ENCODE measurements around the gene INPP5A.

The INPP5A gene

GRCh38 chr10:132776821-132777220 lies 239.2 kb downstream of the INPP5A start:
- Histone ChIP-seq H3K4me1 (ENCODE audit: insufficient read depth, insufficient read length) (peaks cover 3% of the 10 kb centered on the region), H3K36me3 (ENCODE audit: insufficient read depth, insufficient read length, low read length) (peaks cover 3% of the 10 kb centered on the region)

GRCh38 chr10:132777441-132777840 lies 239.9 kb downstream of the INPP5A start:
- Histone ChIP-seq H3K36me3 (ENCODE audit: insufficient read depth, insufficient read length, low read length) (peaks cover 5% of the 10 kb centered on the region), H3K27me3 (ENCODE audit: insufficient read depth, insufficient read length) (peaks cover 3% of the 10 kb centered on the region), H3K4me1 (ENCODE audit: insufficient read depth, insufficient read length) (peaks cover 3% of the 10 kb centered on the region), H3K9ac (ENCODE audit: insufficient read length, low read depth) (no peak overlapping the region), H3K9me3 (ENCODE audit: insufficient read depth, low read length) (no peaks in the 10 kb centered on the region; the same call in 1 of the 2 replicates), H3K4me3 (ENCODE audit: insufficient read length, low read depth) (no peak overlapping the region)
- TF ChIP-seq YY1 (IDR thresholded peaks at IDR 0.05; ENCODE audit: insufficient read depth, insufficient read length) (no peak), ZNF274 (IDR thresholded peaks at IDR 0.05; ENCODE audit: low read depth, low read length) (no peak), SUZ12 (IDR thresholded peaks at IDR 0.05; ENCODE audit: extremely low read depth, insufficient read depth, insufficient read length) (no peak)
- no peak for DNase-seq (ENCODE audit: low read depth, low spot score)

More at GRCh38 chr10:132776821-132777220, 239.2 kb downstream of the INPP5A start:
- Histone ChIP-seq H3K9me3 (ENCODE audit: insufficient read depth, low read length) (no peaks in the 10 kb centered on the region; the same call in 1 of the 2 replicates), H3K4me3 (ENCODE audit: insufficient read length, low read depth) (no peak overlapping the region), H3K9ac (ENCODE audit: insufficient read length, low read depth) (no peak overlapping the region), H3K27me3 (ENCODE audit: insufficient read depth, insufficient read length) (peaks cover 1% of the 10 kb centered on the region)
- no peak for DNase-seq (ENCODE audit: low read depth, low spot score)
- TF ChIP-seq SUZ12 (IDR thresholded peaks at IDR 0.05; ENCODE audit: extremely low read depth, insufficient read depth, insufficient read length) (no peak), ZNF274 (IDR thresholded peaks at IDR 0.05; ENCODE audit: low read depth, low read length) (no peak), YY1 (IDR thresholded peaks at IDR 0.05; ENCODE audit: insufficient read depth, insufficient read length) (no peak)

DNA sequence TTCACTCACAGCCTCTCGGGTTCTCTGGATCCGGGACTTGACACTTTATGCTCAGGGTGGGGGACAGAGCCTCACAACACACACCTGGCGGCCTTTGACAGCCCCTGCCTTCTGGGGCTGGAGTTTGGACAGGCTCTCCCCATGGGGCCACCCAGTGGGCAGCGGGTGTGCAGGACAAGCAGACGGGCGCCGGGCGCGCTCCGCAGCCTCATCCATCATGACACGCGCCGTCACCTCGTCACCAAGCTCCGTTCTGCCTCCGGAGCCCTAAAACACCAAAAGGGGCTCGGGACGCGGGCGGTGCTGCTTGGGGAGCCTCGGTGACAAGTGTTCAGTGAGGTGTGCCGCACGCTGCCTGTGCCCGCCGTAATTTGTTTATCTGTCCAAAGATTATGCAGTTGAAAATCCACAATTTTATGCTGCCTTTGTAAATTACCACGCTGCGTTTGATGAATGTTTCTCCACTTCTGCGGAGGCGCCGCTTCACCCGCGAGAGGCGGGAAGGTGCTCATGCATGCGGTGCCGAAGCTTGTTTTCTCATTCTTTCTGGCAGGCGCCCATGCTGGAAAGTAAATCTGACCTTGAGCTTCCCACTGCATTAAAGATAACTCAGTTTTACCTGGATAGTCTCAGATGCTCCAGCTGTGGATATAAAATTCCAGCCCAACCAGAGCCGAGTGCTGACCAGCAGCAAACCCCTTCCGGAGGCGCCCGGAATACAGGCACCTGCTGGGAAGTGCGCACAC lies 242.1 kb downstream of the INPP5A start:
- peaks cover 24% of the 10 kb centered on the region for H3K27me3 ChIP-seq (ENCODE audit: insufficient read depth, insufficient read length)
- peaks cover 5% of the 10 kb centered on the region for H3K36me3 ChIP-seq (ENCODE audit: insufficient read depth, insufficient read length, low read length)

DNA sequence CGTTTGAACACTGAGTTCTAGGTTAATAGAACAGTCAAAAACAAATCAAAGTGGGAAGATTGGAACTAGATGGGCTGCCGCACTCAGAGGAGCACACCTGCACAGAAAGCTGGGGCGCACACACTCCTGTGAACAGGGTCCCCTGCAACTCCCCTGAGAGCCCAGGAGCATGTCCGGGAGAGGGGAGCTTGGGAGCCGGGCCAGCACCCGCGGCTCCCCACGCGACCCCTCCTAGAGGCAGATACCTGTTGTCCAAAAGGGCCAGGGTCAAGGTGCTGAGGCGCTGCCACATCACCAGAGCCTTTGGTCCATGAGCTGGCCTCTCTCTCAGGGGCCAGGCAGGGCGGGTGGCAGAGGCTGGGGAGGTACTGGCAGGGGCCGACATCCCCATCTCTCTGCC lies 242.8 kb downstream of the INPP5A start:
- Histone ChIP-seq H3K4me3 (ENCODE audit: insufficient read length, low read depth) (no peak overlapping the region), H3K9ac (ENCODE audit: insufficient read length, low read depth) (no peak overlapping the region), H3K9me3 (ENCODE audit: insufficient read depth, low read length) (no peaks in the 10 kb centered on the region), H3K36me3 (ENCODE audit: insufficient read depth, insufficient read length, low read length) (peaks cover 5% of the 10 kb centered on the region), H3K4me1 (ENCODE audit: insufficient read depth, insufficient read length) (no peaks in the 10 kb centered on the region), H3K27me3 (ENCODE audit: insufficient read depth, insufficient read length) (peaks cover 31% of the 10 kb centered on the region)
- TF ChIP-seq SUZ12 (IDR thresholded peaks at IDR 0.05; ENCODE audit: extremely low read depth, insufficient read depth, insufficient read length) (no peak), YY1 (IDR thresholded peaks at IDR 0.05; ENCODE audit: insufficient read depth, insufficient read length) (no peak), ZNF274 (IDR thresholded peaks at IDR 0.05; ENCODE audit: low read depth, low read length) (no peak)
- DNase-seq (ENCODE audit: low read depth, low spot score), result no peak

More for the DNA sequence above, 242.1 kb downstream of the INPP5A start:
- no peak for DNase-seq (ENCODE audit: low read depth, low spot score)
- TF ChIP-seq YY1 (IDR thresholded peaks at IDR 0.05; ENCODE audit: insufficient read depth, insufficient read length) (no peak), SUZ12 (IDR thresholded peaks at IDR 0.05; ENCODE audit: extremely low read depth, insufficient read depth, insufficient read length) (no peak), ZNF274 (IDR thresholded peaks at IDR 0.05; ENCODE audit: low read depth, low read length) (no peak)
- Histone ChIP-seq H3K9ac (ENCODE audit: insufficient read length, low read depth) (no peak overlapping the region), H3K4me3 (ENCODE audit: insufficient read length, low read depth) (no peak overlapping the region), H3K4me1 (ENCODE audit: insufficient read depth, insufficient read length) (peaks cover 3% of the 10 kb centered on the region), H3K9me3 (ENCODE audit: insufficient read depth, low read length) (no peaks in the 10 kb centered on the region)

DNA sequence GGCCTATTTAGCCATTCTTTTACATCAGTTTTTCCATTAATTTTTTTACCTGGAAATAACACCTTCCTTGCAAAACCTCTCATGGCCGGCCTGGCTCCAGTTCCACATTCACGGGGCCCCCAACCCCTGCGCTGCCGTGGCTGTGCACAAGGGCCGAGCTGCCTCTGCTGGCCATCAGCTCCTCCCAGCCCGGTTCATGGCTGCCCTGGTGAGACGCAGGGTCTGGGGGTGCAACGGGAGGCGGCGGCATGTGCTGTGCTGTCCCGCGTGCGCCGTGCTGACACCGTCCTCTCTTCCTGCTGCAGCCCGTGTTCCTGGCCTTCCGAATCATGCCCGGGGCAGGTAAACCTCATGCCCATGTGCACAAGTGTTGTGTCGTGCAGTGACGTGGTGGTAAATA lies 244.0 kb downstream of the INPP5A start:
- Histone ChIP-seq H3K9ac (ENCODE audit: insufficient read length, low read depth) (no peak overlapping the region), H3K36me3 (ENCODE audit: insufficient read depth, insufficient read length, low read length) (peaks cover 5% of the 10 kb centered on the region), H3K27me3 (ENCODE audit: insufficient read depth, insufficient read length) (peaks cover 39% of the 10 kb centered on the region), H3K4me3 (ENCODE audit: insufficient read length, low read depth) (no peak overlapping the region), H3K4me1 (ENCODE audit: insufficient read depth, insufficient read length) (no peaks in the 10 kb centered on the region), H3K9me3 (ENCODE audit: insufficient read depth, low read length) (no peaks in the 10 kb centered on the region)
- TF ChIP-seq SUZ12 (IDR thresholded peaks at IDR 0.05; ENCODE audit: extremely low read depth, insufficient read depth, insufficient read length) (no peak), ZNF274 (IDR thresholded peaks at IDR 0.05; ENCODE audit: low read depth, low read length) (no peak), YY1 (IDR thresholded peaks at IDR 0.05; ENCODE audit: insufficient read depth, insufficient read length) (no peak)
- no peak for DNase-seq (ENCODE audit: low read depth, low spot score)

DNA sequence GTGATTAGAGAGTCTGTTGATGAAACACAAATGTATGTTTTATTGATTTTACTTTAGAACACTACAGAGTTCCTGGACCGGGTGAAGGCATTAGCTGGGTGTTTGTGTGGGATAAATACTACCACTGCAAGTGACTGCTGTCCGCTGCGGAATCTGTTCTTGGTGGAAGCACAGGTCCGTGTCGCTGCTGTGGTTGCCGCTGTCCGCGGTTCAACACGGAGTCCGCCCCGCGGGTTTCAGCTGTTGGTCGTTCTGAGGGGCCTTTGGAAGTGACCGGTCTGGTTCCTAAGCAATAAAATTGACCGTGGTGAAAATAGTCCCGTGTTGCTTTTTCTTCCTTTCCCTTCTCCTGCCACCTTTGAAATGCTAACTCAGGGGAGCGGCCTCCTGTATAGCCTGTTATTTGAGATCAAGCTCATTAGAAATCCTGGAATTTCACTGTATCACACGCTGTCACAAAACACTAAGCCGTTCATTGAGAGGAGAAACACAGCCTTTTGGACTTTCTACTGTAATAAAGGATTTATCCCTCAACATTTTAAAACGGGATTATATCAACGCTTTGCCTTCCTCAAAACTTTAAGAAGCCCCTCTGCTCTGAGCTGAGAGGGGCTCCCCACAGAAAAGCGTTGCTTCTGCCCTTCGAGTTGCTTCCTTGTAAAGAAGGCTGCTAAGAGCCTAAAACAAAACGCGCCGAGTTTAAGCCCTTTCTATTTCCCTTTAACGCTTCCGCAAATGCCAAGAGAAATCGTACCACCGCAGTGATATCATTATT lies 245.8 kb downstream of the INPP5A start:
- Histone ChIP-seq H3K9ac (ENCODE audit: insufficient read length, low read depth) (no peak overlapping the region), H3K4me1 (ENCODE audit: insufficient read depth, insufficient read length) (no peaks in the 10 kb centered on the region), H3K27me3 (ENCODE audit: insufficient read depth, insufficient read length) (peaks cover 56% of the 10 kb centered on the region), H3K9me3 (ENCODE audit: insufficient read depth, low read length) (no peaks in the 10 kb centered on the region), H3K4me3 (ENCODE audit: insufficient read length, low read depth) (no peak overlapping the region), H3K36me3 (ENCODE audit: insufficient read depth, insufficient read length, low read length) (peaks cover 5% of the 10 kb centered on the region)
- no peak for TF ChIP-seq YY1 (IDR thresholded peaks at IDR 0.05; ENCODE audit: insufficient read depth, insufficient read length)
- TF ChIP-seq ZNF274 (IDR thresholded peaks at IDR 0.05; ENCODE audit: low read depth, low read length), result no peak
- no peak for TF ChIP-seq SUZ12 (IDR thresholded peaks at IDR 0.05; ENCODE audit: extremely low read depth, insufficient read depth, insufficient read length)
- DNase-seq (ENCODE audit: low read depth, low spot score), result no peak
